Measurements from ENCODE around the gene ST8SIA1. TPM values are rescaled to one million over a fixed set of nuclear protein-coding genes. Genes with fewer than 3 reads are reported as not detected.

Gene ST8SIA1
- polyA plus RNA-seq, 3 donors, result 0.10 to 8.9 (median 1.2) TPM

GRCh38 chr12:22287776-22288621, 46.5 kb downstream of the ST8SIA1 start:
- no peak overlapping the region for H3K27ac ChIP-seq (ENCODE audit: low read depth, low read length)
- WGBS, 3 donors, result 29 to 57% (median 29%) methylated on average over 11 of the region's 11 CpGs

GRCh38 chr12:22287101-22287500, 47.4 kb downstream of the ST8SIA1 start:
- no peak overlapping the region for H3K27ac ChIP-seq (ENCODE audit: low read depth, low read length)
- WGBS, 3 donors, result 83 to 90% (median 86%) methylated on average over 3 of the region's 3 CpGs

GRCh38 chr12:22286569-22286968, 47.9 kb downstream of the ST8SIA1 start:
- H3K27ac ChIP-seq (ENCODE audit: low read depth, low read length), result no peak overlapping the region

- no peak overlapping the region for H3K27ac ChIP-seq (ENCODE audit: low read depth, low read length)
- WGBS, 3 donors, result 47 to 54% (median 49%) methylated on average over 1 of the region's 1 CpG
These were observed 48.7 kb downstream of the ST8SIA1 start for GRCh38 chr12:22285846-22286245.

GRCh38 chr12:22284871-22285270, 49.6 kb downstream of the ST8SIA1 start:
- H3K27ac ChIP-seq (ENCODE audit: low read depth, low read length), result no peak overlapping the region
- 23 to 40% (median 27%) methylated on average over 1 of the region's 1 CpG for WGBS, 3 donors

- H3K27ac ChIP-seq (ENCODE audit: low read depth, low read length), result no peak overlapping the region
- WGBS, 3 donors, result 69 to 85% (median 70%) methylated on average over 4 of the region's 4 CpGs
These were observed 51.0 kb downstream of the ST8SIA1 start for GRCh38 chr12:22283508-22283907.

- 36 to 67% (median 45%) methylated on average over 3 of the region's 3 CpGs for WGBS, 3 donors
- no peak overlapping the region for H3K27ac ChIP-seq (ENCODE audit: low read depth, low read length)
These were observed 51.5 kb downstream of the ST8SIA1 start for GRCh38 chr12:22283006-22283506.

- 70 to 72% (median 70%) methylated on average over 6 of the region's 6 CpGs for WGBS, 3 donors
- no peak overlapping the region for H3K27ac ChIP-seq (ENCODE audit: low read depth, low read length)
These were observed 52.2 kb downstream of the ST8SIA1 start for GRCh38 chr12:22282283-22282682.

GRCh38 chr12:22276867-22277266, 57.6 kb downstream of the ST8SIA1 start:
- 73 to 77% (median 74%) methylated on average over 3 of the region's 3 CpGs for WGBS, 3 donors

GRCh38 chr12:22276313-22276712, 58.2 kb downstream of the ST8SIA1 start:
- WGBS, 3 donors, result 63 to 68% (median 64%) methylated on average over 5 of the region's 5 CpGs
- peak overlapping the region; percentile 60 for H3K27ac ChIP-seq (ENCODE audit: low read depth, low read length)

More at GRCh38 chr12:22276867-22277266, 57.6 kb downstream of the ST8SIA1 start:
- no peak overlapping the region for H3K27ac ChIP-seq (ENCODE audit: low read depth, low read length)

- peak overlapping the region; percentile 60 for H3K27ac ChIP-seq (ENCODE audit: low read depth, low read length)
- 54 to 78% (median 77%) methylated on average over 2 of the region's 2 CpGs for WGBS, 3 donors
These were observed 58.7 kb downstream of the ST8SIA1 start for GRCh38 chr12:22275843-22276242.

GRCh38 chr12:22272335-22273151, 62.0 kb downstream of the ST8SIA1 start:
- no peak overlapping the region for H3K27ac ChIP-seq (ENCODE audit: low read depth, low read length)
- 60 to 76% (median 75%) methylated on average over 11 of the region's 11 CpGs for WGBS, 3 donors

- 51 to 74% (median 58%) methylated on average over 2 of the region's 2 CpGs for WGBS, 3 donors
These were observed 63.5 kb downstream of the ST8SIA1 start for GRCh38 chr12:22271023-22271422.

GRCh38 chr12:22268973-22269372, 65.5 kb downstream of the ST8SIA1 start:
- H3K27ac ChIP-seq (ENCODE audit: low read depth, low read length), result no peak overlapping the region

More at GRCh38 chr12:22271023-22271422, 63.5 kb downstream of the ST8SIA1 start:
- H3K27ac ChIP-seq (ENCODE audit: low read depth, low read length), result no peak overlapping the region

GRCh38 chr12:22268406-22268805, 66.1 kb downstream of the ST8SIA1 start:
- 38 to 67% (median 38%) methylated on average over 8 of the region's 8 CpGs for WGBS, 3 donors
- no peak overlapping the region for H3K27ac ChIP-seq (ENCODE audit: low read depth, low read length)

GRCh38 chr12:22266101-22266500, 68.4 kb downstream of the ST8SIA1 start:
- no peak overlapping the region for H3K27ac ChIP-seq (ENCODE audit: low read depth, low read length)
- WGBS, 3 donors, result 76 to 93% (median 92%) methylated on average over 5 of the region's 5 CpGs

GRCh38 chr12:22264380-22264779, 70.1 kb downstream of the ST8SIA1 start:
- WGBS, 3 donors, result 75 to 91% (median 89%) methylated on average over 5 of the region's 5 CpGs
- H3K27ac ChIP-seq (ENCODE audit: low read depth, low read length), result no peak overlapping the region

- WGBS, 3 donors, result 22 to 46% (median 28%) methylated on average over 2 of the region's 2 CpGs
- H3K27ac ChIP-seq (ENCODE audit: low read depth, low read length), result no peak overlapping the region
These were observed 72.2 kb downstream of the ST8SIA1 start for GRCh38 chr12:22262309-22262708.

GRCh38 chr12:22257100-22257499, 77.4 kb downstream of the ST8SIA1 start:
- no peak overlapping the region for H3K27ac ChIP-seq (ENCODE audit: low read depth, low read length)
- 58 to 72% (median 64%) methylated on average over 6 of the region's 6 CpGs for WGBS, 3 donors
